Osteocyte (in vitro differentiated cells): ENCODE results near the gene CGREF1. TPM values are rescaled to one million over a fixed set of nuclear protein-coding genes. Genes with fewer than 3 reads are reported as not detected.
A peak's percentile ranks its signal among the peaks of the same experiment; 100 is the strongest.

Experiments
- DNase-seq: peaks from one replicate; pipeline ENCODE4 v3.0.0; 2021; ENCODE audit warnings: mixed read lengths; ENCODE audit not compliant: unreplicated experiment; ENCODE audit errors: extremely low spot score
- H3K27ac Mint-ChIP-seq: one replicate; pipeline ENCODE4 v1.8.0; 2021; ENCODE audit warnings: mild to moderate bottlenecking, mixed read lengths; ENCODE audit not compliant: unreplicated experiment
- H3K27me3 Mint-ChIP-seq: one replicate; pipeline ENCODE4 v1.8.0; 2021; ENCODE audit warnings: mixed read lengths; ENCODE audit not compliant: unreplicated experiment
- H3K36me3 Mint-ChIP-seq: one replicate; pipeline ENCODE4 v1.8.0; 2021; ENCODE audit warnings: mixed read lengths; ENCODE audit not compliant: unreplicated experiment
- H3K4me1 Mint-ChIP-seq: one replicate; pipeline ENCODE4 v1.8.0; 2021; ENCODE audit warnings: mixed read lengths; ENCODE audit not compliant: unreplicated experiment
- H3K4me3 Mint-ChIP-seq: one replicate; pipeline ENCODE4 v1.8.0; 2021; ENCODE audit warnings: mild to moderate bottlenecking, moderate library complexity, mixed read lengths; ENCODE audit not compliant: unreplicated experiment
- H3K9me3 Mint-ChIP-seq: one replicate; pipeline ENCODE4 v1.8.0; 2021; ENCODE audit warnings: mixed read lengths; ENCODE audit not compliant: unreplicated experiment
- total RNA-seq: library from RNA; stranded (reverse); gene quantifications from 2 replicates; pipeline ENCODE4 v1.2.1, GENCODE V29; 2021
- TF ChIP-seq, protein P1 (sequence below): fragments of 200-600 bp; sonication (generic); IDR thresholded peaks from 2 replicates; pipeline ENCODE4 v1.5.0; 2021; ENCODE audit warnings: antibody characterized with exemption, mild to moderate bottlenecking, moderate library complexity

The CGREF1 gene
- total RNA-seq, 1 donor from 2014 or later = 1.9 TPM

DNA sequence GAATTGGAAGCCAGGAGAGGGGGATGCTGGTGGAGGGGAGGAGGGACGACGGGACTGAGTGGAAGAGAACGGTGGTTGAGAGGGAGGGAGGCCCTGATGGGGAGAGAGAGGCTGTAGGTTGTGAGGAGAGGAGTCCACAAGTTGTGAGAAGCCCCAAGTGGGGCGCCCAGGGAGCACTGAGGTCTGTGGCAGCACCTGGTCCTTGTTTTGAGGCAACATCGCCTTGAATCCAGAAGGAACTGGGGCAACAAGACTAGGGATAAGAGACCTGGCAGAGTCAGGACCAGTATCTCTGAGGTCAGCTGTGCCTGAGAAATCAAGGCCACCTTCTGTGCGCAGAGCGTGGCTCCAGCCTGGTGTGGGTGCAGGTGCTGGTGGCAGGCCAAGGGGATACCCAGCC, 19.2 kb upstream of the CGREF1 start:
- DNase-seq = no peak
- Mint-ChIP-seq H3K27me3 (peaks cover 25% of the 10 kb centered on the region), H3K4me3 (no peak overlapping the region), H3K36me3 (no peaks in the 10 kb centered on the region), H3K9me3 (peaks cover 5% of the 10 kb centered on the region), H3K27ac (no peak overlapping the region), H3K4me1 (peaks cover 10% of the 10 kb centered on the region)
- TF ChIP-seq, protein P1, sequence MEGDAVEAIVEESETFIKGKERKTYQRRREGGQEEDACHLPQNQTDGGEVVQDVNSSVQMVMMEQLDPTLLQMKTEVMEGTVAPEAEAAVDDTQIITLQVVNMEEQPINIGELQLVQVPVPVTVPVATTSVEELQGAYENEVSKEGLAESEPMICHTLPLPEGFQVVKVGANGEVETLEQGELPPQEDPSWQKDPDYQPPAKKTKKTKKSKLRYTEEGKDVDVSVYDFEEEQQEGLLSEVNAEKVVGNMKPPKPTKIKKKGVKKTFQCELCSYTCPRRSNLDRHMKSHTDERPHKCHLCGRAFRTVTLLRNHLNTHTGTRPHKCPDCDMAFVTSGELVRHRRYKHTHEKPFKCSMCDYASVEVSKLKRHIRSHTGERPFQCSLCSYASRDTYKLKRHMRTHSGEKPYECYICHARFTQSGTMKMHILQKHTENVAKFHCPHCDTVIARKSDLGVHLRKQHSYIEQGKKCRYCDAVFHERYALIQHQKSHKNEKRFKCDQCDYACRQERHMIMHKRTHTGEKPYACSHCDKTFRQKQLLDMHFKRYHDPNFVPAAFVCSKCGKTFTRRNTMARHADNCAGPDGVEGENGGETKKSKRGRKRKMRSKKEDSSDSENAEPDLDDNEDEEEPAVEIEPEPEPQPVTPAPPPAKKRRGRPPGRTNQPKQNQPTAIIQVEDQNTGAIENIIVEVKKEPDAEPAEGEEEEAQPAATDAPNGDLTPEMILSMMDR = no peak

DNA sequence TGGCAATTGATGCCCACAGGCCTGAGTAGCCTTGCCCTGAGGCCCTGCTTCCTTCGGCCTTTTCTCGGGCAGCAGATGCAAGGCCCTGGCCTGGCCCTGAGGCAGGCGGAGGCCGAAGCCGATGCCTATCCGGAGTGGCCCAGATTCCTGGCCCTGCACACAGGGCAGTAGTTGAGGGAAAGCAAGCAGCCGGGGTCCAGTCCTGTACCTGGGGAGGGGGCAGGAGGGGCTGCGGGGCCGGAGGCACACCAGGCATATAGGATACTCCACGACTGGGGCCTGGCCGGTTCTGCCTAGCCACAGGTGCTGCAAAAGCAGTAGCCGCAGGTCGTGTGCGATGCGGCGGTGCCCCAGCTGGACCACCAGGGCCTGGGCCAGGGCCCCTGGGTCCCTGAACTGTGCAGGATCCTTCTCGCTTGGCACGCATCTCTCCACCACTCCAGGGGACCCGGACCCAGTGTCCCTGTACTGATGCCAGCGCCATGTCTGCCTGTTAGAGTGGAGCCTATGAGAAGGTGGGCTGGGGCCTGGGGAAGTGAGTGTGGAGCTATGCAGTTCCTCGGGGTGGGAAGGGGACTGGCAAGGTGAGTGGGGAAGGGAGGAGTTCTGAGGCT, 18.5 kb upstream of the CGREF1 start:
- Mint-ChIP-seq H3K4me1 (peaks cover 14% of the 10 kb centered on the region), H3K27me3 (peaks cover 20% of the 10 kb centered on the region), H3K4me3 (no peak overlapping the region)

DNA sequence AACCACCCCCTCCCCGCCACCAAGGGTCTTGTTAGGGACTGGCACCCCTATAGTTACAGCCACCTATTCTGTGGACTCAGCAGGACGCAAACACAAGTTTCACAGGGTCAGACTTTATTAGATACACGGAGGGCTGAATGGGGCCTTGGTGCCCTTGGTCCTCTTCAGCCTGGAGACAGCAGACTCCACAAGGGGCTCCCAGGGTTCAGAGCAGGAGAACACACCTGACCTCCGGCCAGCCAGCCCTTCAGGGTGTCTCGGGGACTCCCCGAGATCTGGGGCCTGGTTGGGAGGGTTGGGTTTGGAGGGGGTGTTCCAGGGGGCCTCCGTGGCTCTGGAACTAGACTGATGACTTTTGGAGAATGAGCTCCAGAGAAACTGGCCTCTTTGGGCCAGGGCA, 17.8 kb upstream of the CGREF1 start:
- Mint-ChIP-seq H3K27me3 (peaks cover 17% of the 10 kb centered on the region), H3K4me3 (no peak overlapping the region), H3K9me3 (no peaks in the 10 kb centered on the region)

More for the DNA sequence above, 18.5 kb upstream of the CGREF1 start:
- H3K9me3 Mint-ChIP-seq = no peaks in the 10 kb centered on the region
- TF ChIP-seq, protein P1 = no peak
- DNase-seq = no peak
- no peak overlapping the region for H3K27ac Mint-ChIP-seq
- no peaks in the 10 kb centered on the region for H3K36me3 Mint-ChIP-seq

DNA sequence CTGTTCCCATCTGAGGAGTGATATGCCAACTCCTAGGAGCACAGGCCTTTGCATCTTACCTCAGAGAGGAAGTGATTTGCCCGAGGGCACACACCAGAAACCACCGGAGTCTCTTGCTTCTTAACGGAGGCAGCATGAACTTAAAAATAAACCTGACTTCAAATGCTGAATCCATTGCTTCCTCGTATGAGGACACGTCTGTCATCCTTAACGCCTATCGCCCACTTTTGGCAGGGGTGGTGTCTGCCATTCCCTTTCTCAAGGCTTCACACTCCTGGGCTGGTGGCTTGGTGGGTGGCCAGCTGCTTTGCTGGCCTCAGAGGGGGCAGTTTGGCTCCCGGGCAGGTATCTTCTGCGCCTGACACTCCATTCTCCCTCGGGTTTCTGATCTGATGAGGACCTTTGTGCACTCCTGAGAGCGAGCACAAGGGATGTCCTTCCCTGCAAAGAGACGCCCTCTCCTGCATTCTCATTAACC, 16.6 kb upstream of the CGREF1 start:
- peak overlapping the region; percentile 74 for H3K27ac Mint-ChIP-seq
- H3K4me3 Mint-ChIP-seq = peak overlapping the region; percentile 94
- no peaks in the 10 kb centered on the region for H3K9me3 Mint-ChIP-seq
- no peak for DNase-seq
- H3K27me3 Mint-ChIP-seq = peaks cover 17% of the 10 kb centered on the region
- H3K36me3 Mint-ChIP-seq = peaks cover 10% of the 10 kb centered on the region
- H3K4me1 Mint-ChIP-seq = peaks cover 14% of the 10 kb centered on the region
- TF ChIP-seq, protein P1 = no peak

More for the DNA sequence above, 17.8 kb upstream of the CGREF1 start:
- peaks cover under 1% of the 10 kb centered on the region for H3K36me3 Mint-ChIP-seq
- TF ChIP-seq, protein P1 = no peak
- peaks cover 14% of the 10 kb centered on the region for H3K4me1 Mint-ChIP-seq
- no peak for DNase-seq
- no peak overlapping the region for H3K27ac Mint-ChIP-seq

DNA sequence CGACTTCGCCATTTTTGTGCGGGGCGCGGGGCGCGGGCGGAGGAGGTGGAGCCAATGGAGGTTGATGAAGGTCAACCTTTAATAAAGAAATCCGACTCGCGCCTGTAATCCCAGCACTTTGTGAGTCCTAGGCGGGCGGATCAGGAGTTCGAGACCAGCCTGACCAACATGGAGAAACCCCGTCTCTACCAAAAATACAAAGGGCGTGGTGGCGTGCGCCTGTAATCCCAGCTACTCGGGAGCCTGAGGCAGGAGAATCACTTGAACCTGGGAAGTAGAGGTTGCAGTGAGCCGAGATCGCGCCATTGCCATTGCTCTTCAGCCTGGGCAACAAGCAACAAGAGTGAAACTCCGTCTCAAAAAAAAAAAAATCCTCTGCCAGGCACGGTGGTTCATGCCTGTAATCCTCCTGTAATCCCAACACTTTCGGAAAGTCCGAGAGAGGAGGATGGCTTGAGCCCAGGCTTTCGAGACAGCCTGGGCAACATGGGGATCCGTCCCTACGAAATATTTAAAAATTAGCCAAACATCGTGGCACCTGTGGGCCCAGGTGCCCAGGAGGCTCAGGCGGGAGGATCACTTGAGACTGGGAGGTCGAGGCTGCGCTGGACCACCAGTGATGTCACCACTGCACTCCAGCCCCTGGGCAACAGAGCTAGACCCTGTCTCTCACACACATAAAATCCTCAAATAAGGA, 16.0 kb upstream of the CGREF1 start:
- H3K27ac Mint-ChIP-seq = peak overlapping the region; percentile 90

More for the DNA sequence above, 16.0 kb upstream of the CGREF1 start:
- H3K4me3 Mint-ChIP-seq = peak overlapping the region; percentile 94
- peaks cover 14% of the 10 kb centered on the region for H3K36me3 Mint-ChIP-seq
- TF ChIP-seq, protein P1 = no peak
- H3K9me3 Mint-ChIP-seq = no peaks in the 10 kb centered on the region
- no peak for DNase-seq
- H3K4me1 Mint-ChIP-seq = peaks cover 14% of the 10 kb centered on the region
- H3K27me3 Mint-ChIP-seq = peaks cover 15% of the 10 kb centered on the region
